Activated naive CD4-positive, alpha-beta T cell treated with anti-CD3 and anti-CD28 coated beads for 36 hours (primary cell): ENCODE data around the gene UBA52. TPM values are rescaled to one million over a fixed set of nuclear protein-coding genes. Genes with fewer than 3 reads are reported as not detected.

Source experiments
- CTCF ChIA-PET: fragments of 350-600 bp; sonication (Branson Sonifier 250); formaldehyde crosslinking; loops from one replicate; lab custom pipeline; 2021; ENCODE audit warnings: antibody characterized with exemption; lab: Charles Lee
- DNase-seq: peaks from one replicate; pipeline ENCODE4 v3.0.0-alpha.2; 2020
- H3K27ac Mint-ChIP-seq: one replicate; pipeline ENCODE4 v1.8.0; 2021; ENCODE audit warnings: mild to moderate bottlenecking, mixed read lengths
- H3K27me3 Mint-ChIP-seq: one replicate; pipeline ENCODE4 v1.8.0; 2021; ENCODE audit warnings: low read depth, mixed read lengths
- H3K36me3 Mint-ChIP-seq: one replicate; pipeline ENCODE4 v1.8.0; 2021; ENCODE audit warnings: low read depth, mixed read lengths
- H3K4me1 Mint-ChIP-seq: one replicate; pipeline ENCODE4 v1.8.0; 2021; ENCODE audit warnings: low read depth, mixed read lengths
- H3K4me3 Mint-ChIP-seq: one replicate; pipeline ENCODE4 v1.8.0; 2021; ENCODE audit warnings: mild to moderate bottlenecking, moderate library complexity, mixed read lengths
- H3K9me3 Mint-ChIP-seq: one replicate; pipeline ENCODE4 v1.8.0; 2021; ENCODE audit warnings: mixed read lengths
- intact Hi-C: fragments of 100-400 bp; cut with micrococcal nuclease; formaldehyde crosslinking; loops from one replicate; pipeline ENCODE4 v1.15.1; 2023
- total RNA-seq, 2 experiments: library from RNA; stranded (reverse); gene quantifications; one replicate each; pipeline ENCODE4 v1.2.3, GENCODE V29; 2021

The UBA52 gene
- total RNA-seq, 2 experiments from 2014 or later, result 1,997 to 2,122 TPM

DNA sequence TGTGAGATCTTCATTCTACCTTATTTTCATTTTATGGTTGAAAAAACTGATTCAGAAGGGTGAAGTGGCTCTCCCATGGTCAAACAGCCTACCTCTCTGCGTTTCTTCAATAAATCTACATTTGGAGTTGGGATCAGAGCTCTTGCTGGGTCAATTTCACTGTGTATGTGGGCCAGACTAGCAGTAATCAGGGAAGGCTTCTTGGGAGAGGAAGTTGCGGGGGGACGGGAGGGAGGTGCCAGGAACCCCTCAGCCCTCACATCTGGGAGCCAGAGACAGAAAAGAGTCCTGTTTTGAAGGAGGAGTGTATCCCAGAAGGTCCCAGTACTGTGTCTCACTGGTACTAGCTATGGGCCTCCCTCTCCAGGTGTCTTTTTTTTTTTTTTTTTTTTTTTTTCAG, 13.1 kb upstream of the UBA52 start:
- Mint-ChIP-seq H3K36me3 (peaks cover 8% of the 10 kb centered on the region), H3K4me1 (peaks cover 24% of the 10 kb centered on the region), H3K27ac (peak overlapping the region; percentile 92), H3K9me3 (no peaks in the 10 kb centered on the region), H3K4me3 (peak overlapping the region; percentile 93), H3K27me3 (no peaks in the 10 kb centered on the region)
- CTCF ChIA-PET, result interaction anchor here (2.3 to 5.0 kb wide), 3 partner anchors 15 to 38 kb away, joined by 12 to 26 read pairs (median 14); partner anchors contain the start of genes ELL, FKBP8 and REX1BD
- intact Hi-C loops, result no loop called here
- DNase-seq, result no peak

DNA sequence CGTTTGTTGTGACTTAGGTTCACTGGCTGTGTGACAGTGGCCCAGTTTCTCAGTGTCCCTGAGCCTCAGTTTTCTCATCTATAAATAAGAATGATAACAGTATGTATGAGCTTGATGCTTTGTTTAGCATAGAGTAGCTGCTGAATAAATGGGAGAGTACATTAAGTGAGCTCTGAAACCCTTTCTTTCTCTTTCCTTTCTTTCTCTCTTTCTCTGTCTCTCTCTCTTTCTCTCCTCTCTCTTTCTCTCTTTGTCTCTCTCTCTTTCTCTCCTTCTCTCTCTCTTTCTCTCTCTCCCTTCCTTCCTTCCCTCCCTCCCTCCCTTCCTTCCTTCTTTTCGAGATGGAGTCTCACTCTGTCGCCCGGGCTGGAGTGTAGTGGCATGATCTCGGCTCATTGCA, 12.0 kb upstream of the UBA52 start:
- no peak for DNase-seq
- Mint-ChIP-seq H3K36me3 (peaks cover 15% of the 10 kb centered on the region), H3K27me3 (no peaks in the 10 kb centered on the region), H3K4me1 (peaks cover 24% of the 10 kb centered on the region), H3K9me3 (no peaks in the 10 kb centered on the region), H3K4me3 (peak overlapping the region; percentile 93), H3K27ac (peak overlapping the region; percentile 46)
- intact Hi-C loops, result no loop called here
- CTCF ChIA-PET, result interaction anchor here (3.7 to 5.0 kb wide), 2 partner anchors 16 to 39 kb away, joined by 12 to 26 read pairs; partner anchors contain the start of genes ELL and FKBP8

DNA sequence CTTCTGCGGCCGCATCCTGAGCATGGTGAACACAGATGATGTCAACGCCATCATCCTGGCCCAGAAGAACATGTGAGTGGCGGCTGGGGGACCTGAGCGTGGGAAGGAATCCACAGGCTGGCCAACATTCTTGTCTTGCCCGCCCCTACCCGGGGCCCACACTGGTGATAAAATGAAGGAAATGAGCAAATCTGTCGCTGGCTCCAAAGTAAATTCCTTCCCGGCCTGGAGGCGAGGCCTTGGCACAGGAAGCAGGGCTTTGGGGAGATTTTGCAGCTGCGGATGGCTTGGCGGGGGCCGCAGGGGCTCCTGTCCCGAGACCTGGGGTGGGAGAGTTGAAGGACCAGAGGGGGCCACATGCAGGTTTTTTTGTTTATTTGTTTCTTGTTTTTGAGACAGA, 9.6 kb upstream of the UBA52 start:
- H3K4me3 Mint-ChIP-seq, result no peak overlapping the region
- H3K36me3 Mint-ChIP-seq, result peaks cover 20% of the 10 kb centered on the region
- CTCF ChIA-PET, result no interaction called here
- DNase-seq, result no peak
- H3K27me3 Mint-ChIP-seq, result no peaks in the 10 kb centered on the region
- intact Hi-C loops, result no loop called here
- H3K9me3 Mint-ChIP-seq, result no peaks in the 10 kb centered on the region
- no peak overlapping the region for H3K27ac Mint-ChIP-seq
- peaks cover 24% of the 10 kb centered on the region for H3K4me1 Mint-ChIP-seq

DNA sequence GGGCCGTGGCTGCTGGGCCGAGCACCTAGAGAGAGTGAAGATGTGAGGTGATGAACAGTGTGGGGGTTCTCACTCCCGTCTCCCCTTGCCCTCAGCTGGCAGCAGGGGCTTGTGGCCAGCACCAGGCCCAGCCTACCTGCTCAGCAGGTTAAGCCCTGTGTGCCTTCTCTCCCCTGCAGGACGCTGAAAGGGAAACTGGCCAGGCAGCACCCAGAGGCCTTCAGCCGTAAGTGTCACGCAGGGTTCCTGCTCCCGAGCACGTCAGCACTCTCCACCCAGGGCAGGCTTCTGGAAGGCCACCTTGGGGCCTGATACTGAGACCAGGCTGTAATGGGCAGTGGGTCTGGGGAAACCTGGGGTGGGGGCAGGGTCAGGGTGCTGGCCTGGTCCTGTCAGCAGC, 4.7 kb upstream of the UBA52 start:
- Mint-ChIP-seq H3K9me3 (no peaks in the 10 kb centered on the region), H3K27me3 (no peaks in the 10 kb centered on the region), H3K36me3 (peaks cover 45% of the 10 kb centered on the region), H3K27ac (no peak overlapping the region), H3K4me3 (no peak overlapping the region), H3K4me1 (peaks cover 3% of the 10 kb centered on the region)
- intact Hi-C loops, result no loop called here
- CTCF ChIA-PET, result no interaction called here
- DNase-seq, result no peak

DNA sequence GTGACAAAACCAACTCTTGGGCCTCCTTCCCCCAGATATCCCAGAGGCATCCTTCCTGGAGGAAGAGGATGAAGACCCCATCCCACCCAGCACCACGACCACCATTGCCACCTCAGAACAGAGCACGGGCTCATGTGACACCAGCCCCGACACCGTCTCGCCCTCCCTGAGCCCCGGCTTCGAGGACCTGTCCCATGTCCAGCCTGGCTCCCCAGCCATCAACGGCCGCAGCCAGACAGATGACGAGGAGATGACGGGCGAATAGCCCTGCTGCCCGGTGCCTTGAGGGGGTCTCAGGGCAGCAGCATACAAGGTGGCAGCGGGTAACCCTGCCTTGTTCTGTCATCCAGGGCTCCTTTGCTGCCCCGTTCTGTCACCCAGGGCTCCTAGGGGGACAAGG, 3.3 kb upstream of the UBA52 start:
- DNase-seq, result no peak
- Mint-ChIP-seq H3K4me1 (peaks cover 15% of the 10 kb centered on the region), H3K4me3 (no peak overlapping the region), H3K9me3 (no peaks in the 10 kb centered on the region), H3K36me3 (peaks cover 54% of the 10 kb centered on the region), H3K27me3 (no peaks in the 10 kb centered on the region), H3K27ac (peak overlapping the region; percentile 18)
- CTCF ChIA-PET, result interaction anchor here (0.6 kb wide), 1 partner anchor 28 kb away, joined by 3 read pairs; no protein-coding TSS in a partner anchor
- intact Hi-C loops, result no loop called here

DNA sequence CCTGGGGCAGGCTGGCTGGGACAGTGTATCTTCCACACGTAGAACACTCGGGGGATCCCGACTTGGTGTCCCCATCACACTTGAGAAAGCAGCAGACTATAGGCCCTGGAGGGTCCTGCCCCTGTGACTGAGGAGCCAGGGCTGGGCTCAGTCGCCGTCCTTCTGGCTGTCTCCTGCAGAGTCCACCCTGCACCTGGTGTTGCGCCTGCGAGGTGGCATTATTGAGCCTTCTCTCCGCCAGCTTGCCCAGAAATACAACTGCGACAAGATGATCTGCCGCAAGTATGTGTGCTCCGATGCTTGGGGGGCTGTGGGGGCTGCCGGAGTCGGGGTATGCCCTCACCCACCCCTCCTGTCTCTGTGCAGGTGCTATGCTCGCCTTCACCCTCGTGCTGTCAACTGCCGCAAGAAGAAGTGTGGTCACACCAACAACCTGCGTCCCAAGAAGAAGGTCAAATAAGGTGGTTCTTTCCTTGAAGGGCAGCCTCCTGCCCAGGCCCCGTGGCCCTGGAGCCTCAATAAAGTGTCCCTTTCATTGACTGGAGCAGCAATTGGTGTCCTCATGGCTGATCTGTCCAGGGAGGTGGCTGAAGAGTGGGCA, 3.1 kb downstream of the UBA52 start:
- peaks cover 49% of the 10 kb centered on the region for H3K36me3 Mint-ChIP-seq
- intact Hi-C loops, result loop anchor here (5.0 kb wide), 3 partner anchors 97 to 883 kb away; partner anchors contain the start of gene UPF1
- no peak overlapping the region for H3K27ac Mint-ChIP-seq
- no peak for DNase-seq
- CTCF ChIA-PET, result no interaction called here
- H3K27me3 Mint-ChIP-seq, result no peaks in the 10 kb centered on the region
- H3K4me3 Mint-ChIP-seq, result peak overlapping the region; percentile 19
- no peaks in the 10 kb centered on the region for H3K9me3 Mint-ChIP-seq
- peaks cover 30% of the 10 kb centered on the region for H3K4me1 Mint-ChIP-seq

DNA sequence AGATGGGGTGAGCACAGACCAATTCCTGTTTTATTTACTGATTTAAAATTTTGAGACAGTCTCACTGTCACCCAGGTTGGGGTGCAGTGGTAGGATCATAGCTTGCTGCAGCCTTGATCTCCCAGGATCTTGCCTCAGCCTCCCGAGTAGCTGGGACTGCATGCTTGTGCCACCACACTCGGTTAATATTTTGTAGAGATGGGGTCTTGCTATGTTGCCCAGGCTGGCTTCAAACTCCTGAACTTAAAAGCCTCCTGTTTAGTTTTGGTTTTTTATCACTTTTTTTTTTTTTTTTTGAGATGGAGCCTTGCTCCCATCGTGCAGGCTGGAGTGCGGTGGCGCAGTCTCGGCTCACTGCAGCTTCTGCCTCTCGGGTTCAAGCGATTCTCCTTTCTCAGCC, 4.7 kb downstream of the UBA52 start:
- Mint-ChIP-seq H3K36me3 (peaks cover 47% of the 10 kb centered on the region), H3K27ac (no peak overlapping the region), H3K9me3 (no peaks in the 10 kb centered on the region)

DNA sequence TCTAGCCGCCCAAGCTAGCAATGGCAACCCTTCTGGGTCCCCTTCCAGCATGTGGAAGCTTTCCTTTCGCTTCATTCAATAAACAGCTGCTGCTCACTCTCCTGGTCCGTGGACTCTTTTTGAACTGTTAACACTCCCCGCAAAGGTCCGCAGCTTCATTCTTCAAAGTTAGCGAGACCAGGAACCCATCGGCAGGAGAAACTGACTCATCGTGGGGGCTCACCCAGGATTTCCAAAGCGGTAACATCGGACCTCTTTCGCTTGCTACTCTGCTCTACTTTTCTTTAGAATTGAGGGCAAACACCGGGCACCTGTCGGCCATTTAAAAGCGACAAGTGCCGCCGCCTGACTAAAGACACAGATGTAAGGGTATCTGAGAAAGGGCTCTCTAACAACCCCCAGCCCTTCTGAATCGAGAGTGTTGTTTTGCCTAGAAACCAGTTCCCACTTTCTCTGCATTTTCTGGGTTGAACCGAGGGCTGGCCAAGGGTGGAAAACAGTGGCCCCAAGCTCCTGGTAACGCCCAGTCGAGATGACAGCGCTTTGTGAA, 5.8 kb downstream of the UBA52 start:
- H3K9me3 Mint-ChIP-seq, result no peaks in the 10 kb centered on the region
- no peak for DNase-seq
- intact Hi-C loops, result no loop called here
- H3K4me3 Mint-ChIP-seq, result no peak overlapping the region
- H3K27ac Mint-ChIP-seq, result no peak overlapping the region
- peaks cover 24% of the 10 kb centered on the region for H3K4me1 Mint-ChIP-seq
- H3K27me3 Mint-ChIP-seq, result no peaks in the 10 kb centered on the region
- CTCF ChIA-PET, result interaction anchor here (0.7 to 2.4 kb wide), 2 partner anchors 11 to 70 kb away, joined by 3 to 14 read pairs; partner anchors contain the start of gene REX1BD
- H3K36me3 Mint-ChIP-seq, result peaks cover 41% of the 10 kb centered on the region

More for the DNA sequence above, 4.7 kb downstream of the UBA52 start:
- intact Hi-C loops, result no loop called here
- no peak for DNase-seq
- CTCF ChIA-PET, result interaction anchor here (0.8 to 2.4 kb wide), 3 partner anchors 12 to 57 kb away, joined by 3 to 14 read pairs (median 3); partner anchors contain the start of gene REX1BD
- no peak overlapping the region for H3K4me3 Mint-ChIP-seq
- H3K27me3 Mint-ChIP-seq, result no peaks in the 10 kb centered on the region
- peaks cover 27% of the 10 kb centered on the region for H3K4me1 Mint-ChIP-seq

DNA sequence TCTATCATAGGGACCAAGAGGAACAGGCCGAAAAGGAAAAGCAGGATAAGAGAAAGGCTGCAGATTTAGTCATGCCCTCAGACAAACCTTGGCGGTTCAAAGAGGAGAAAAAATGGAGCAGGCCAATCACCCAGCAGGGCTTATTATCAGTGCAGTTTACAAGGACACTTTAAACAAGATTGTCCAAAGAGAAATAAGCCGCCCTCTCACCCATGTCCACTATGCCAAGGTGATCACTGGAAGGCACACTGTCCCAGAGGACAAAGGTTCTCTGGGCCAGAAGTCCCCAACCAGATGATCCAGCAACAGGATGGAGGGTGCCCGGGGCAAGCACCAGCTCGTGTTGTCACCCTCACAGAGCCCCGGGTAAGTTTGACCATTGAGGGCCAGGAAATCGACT, 8.7 kb downstream of the UBA52 start:
- H3K4me1 Mint-ChIP-seq, result peaks cover 4% of the 10 kb centered on the region
- no peak overlapping the region for H3K4me3 Mint-ChIP-seq
- intact Hi-C loops, result no loop called here
- H3K36me3 Mint-ChIP-seq, result peaks cover 15% of the 10 kb centered on the region
- H3K27ac Mint-ChIP-seq, result no peak overlapping the region
- CTCF ChIA-PET, result no interaction called here
- no peaks in the 10 kb centered on the region for H3K9me3 Mint-ChIP-seq
- DNase-seq, result no peak
- H3K27me3 Mint-ChIP-seq, result no peaks in the 10 kb centered on the region

DNA sequence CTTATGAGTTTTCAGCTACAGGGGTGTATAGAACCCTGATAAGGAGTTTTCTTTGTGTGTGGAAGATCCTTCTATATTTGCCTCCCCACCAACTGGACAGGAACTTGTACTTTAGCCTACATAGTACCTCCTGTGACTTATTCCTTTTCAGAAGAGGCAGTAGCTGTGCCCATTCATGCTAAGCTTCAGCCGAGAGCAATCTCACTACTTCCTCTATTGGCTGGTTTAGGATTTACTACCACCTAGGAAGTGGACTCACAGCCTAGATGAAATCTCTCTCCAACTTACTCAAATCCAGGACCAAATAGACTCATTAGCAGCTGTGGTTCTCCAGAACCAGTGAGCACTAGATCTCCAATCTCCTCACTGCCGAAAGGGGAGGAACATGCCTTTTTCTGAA, 14.6 kb downstream of the UBA52 start:
- H3K4me3 Mint-ChIP-seq, result no peak overlapping the region
- peaks cover 23% of the 10 kb centered on the region for H3K4me1 Mint-ChIP-seq
- intact Hi-C loops, result loop anchor here (5.0 kb wide), 1 partner anchor 134 kb away; no protein-coding TSS in a partner anchor
- no peak overlapping the region for H3K27ac Mint-ChIP-seq
- CTCF ChIA-PET, result interaction anchor here (0.6 to 1.5 kb wide), 3 partner anchors 15 to 125 kb away, joined by 3 read pairs; partner anchors contain the start of gene UBA52
- no peaks in the 10 kb centered on the region for H3K9me3 Mint-ChIP-seq
- no peaks in the 10 kb centered on the region for H3K27me3 Mint-ChIP-seq
- no peak for DNase-seq
- H3K36me3 Mint-ChIP-seq, result peaks cover 5% of the 10 kb centered on the region

DNA sequence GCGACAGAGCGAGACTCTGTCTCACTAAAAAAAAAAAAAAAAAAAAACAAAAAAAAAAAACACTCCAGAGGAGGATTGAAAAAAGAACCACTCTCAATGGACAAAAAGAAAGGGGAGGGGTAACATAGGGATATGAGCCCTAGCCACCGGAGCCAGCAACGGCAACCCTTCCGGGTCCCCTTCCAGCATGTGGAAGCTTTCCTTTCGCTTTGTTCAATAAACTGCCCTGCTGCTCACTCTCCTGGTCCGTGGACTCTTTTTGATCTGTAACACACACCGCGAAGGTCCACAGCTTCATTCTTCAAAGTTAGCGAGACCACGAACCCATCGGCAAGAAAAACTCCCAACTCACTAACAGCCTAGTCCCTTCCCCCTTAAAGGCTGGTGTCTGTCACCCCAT, 15.9 kb downstream of the UBA52 start:
- H3K27ac Mint-ChIP-seq, result no peak overlapping the region
- H3K4me3 Mint-ChIP-seq, result no peak overlapping the region
- H3K27me3 Mint-ChIP-seq, result no peaks in the 10 kb centered on the region
- peaks cover 25% of the 10 kb centered on the region for H3K4me1 Mint-ChIP-seq
- CTCF ChIA-PET, result interaction anchor here (0.9 to 4.4 kb wide), 10 partner anchors 9 to 332 kb away, joined by 3 to 39 read pairs (median 6); partner anchors contain the start of genes COPE, DDX49, ELL and KXD1
- DNase-seq, result no peak
- no peaks in the 10 kb centered on the region for H3K9me3 Mint-ChIP-seq
- peaks cover 6% of the 10 kb centered on the region for H3K36me3 Mint-ChIP-seq
- intact Hi-C loops, result loop anchor here (5.0 kb wide), 1 partner anchor 135 kb away; no protein-coding TSS in a partner anchor

DNA sequence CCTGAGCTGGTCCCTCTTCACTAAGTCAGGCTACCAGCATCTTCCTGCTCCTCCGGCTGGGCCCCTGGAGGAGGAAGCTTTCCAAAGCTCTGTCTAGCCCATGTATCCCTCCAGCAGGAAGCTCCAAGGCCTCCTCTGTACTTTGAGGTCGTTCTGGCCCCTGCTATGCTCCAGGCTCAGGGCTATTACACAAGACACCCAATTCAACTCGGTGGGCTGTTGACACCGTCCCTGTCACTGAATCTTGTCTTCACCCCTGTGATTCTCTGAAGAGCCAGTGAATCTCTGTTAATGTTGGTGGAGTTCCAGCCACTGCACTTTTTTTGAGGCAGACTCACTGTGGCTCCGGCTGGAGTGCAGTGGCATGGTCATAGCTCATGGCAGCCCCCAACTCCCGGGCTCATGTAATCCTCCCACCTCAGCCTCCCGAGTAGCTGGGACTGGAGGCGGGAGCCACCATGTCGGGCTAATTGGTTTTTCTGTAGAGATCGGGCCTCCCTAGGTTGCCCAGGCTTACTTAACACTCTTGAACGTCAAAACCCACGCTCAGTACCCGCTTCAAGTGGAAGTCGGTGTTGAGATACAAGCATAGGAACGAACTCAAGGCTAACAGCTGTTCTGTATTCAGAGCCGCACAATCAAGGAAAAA, 16.4 kb downstream of the UBA52 start:
- intact Hi-C loops, result loop anchor here (1.0 to 5.0 kb wide), 5 partner anchors 17 to 136 kb away; partner anchors contain the start of genes KLHL26 and UBA52
- H3K27ac Mint-ChIP-seq, result peak overlapping the region; percentile 83
- H3K36me3 Mint-ChIP-seq, result peaks cover 6% of the 10 kb centered on the region
- no peak for DNase-seq
- peaks cover 25% of the 10 kb centered on the region for H3K4me1 Mint-ChIP-seq
- no peaks in the 10 kb centered on the region for H3K9me3 Mint-ChIP-seq
- H3K27me3 Mint-ChIP-seq, result no peaks in the 10 kb centered on the region
- peak overlapping the region; percentile 87 for H3K4me3 Mint-ChIP-seq
- CTCF ChIA-PET, result interaction anchor here (0.9 to 4.4 kb wide), 15 partner anchors 9 to 331 kb away, joined by 3 to 39 read pairs (median 4); partner anchors contain the start of genes COPE, CRTC1, DDX49 and ELL
